Erythroblast (primary cell): ENCODE data around the gene PTH2.

Experiments
- GATA1 ChIP-seq: IDR thresholded peaks from 2 replicates; pipeline ENCODE4 v1.6.1; 2011; ENCODE audit warnings: low read depth, mild to moderate bottlenecking, control low read depth, low read length, moderate library complexity
- POLR2A ChIP-seq: IDR thresholded peaks from 2 replicates; pipeline ENCODE4 v1.6.1; 2011; ENCODE audit warnings: mild to moderate bottlenecking, low read length

- TF ChIP-seq POLR2A (no peak), GATA1 (no peak)
Observed at GRCh38 chr19:49430172-49430677, 7.0 kb upstream of the PTH2 start.
